UCSD-AML1 (cell line): ENCODE data around the gene PCGF2.
"Not testable (repeated sequence)": the region's sequence is repeated elsewhere in the genome, so short reads cannot be mapped to it uniquely, and the experiment has no call there.

Source experiments
- DNase-seq: peaks from one replicate; lab custom pipeline; 2025; ENCODE audit not compliant: unreplicated experiment; lab: John Stamatoyannopoulos, UW

PCGF2 gene

DNA sequence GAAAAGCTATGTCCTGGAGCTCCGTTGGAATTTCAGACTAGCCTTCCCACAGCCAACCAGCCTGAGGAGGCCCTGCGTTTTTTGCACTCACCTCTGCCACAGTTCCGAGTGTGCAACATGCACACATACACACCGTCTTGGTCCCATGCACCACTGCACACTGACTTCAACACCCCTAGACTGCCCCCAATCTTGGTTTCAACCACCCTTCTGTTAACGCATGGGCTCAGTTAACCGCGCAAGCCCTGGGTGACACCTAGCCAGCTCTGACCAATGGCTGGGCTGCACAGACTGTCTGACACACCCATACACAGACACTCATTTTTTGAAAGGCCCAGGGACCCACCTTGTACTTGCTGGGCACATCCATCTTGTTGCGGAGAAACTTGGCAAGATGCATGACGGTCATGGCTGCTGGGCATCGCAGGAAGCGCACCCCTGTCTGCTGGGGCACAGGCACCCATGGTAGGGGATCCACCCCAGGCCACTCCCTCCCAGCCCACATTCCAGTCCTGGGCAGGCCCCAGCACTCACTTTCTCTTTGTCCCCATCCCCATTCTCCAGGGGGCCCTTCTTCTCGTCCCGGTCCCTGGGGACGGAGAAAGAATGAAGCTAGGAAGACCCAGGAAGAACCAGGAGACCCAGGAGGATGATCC is 10.0 kb downstream of the PCGF2 start:
- no peak for DNase-seq

DNA sequence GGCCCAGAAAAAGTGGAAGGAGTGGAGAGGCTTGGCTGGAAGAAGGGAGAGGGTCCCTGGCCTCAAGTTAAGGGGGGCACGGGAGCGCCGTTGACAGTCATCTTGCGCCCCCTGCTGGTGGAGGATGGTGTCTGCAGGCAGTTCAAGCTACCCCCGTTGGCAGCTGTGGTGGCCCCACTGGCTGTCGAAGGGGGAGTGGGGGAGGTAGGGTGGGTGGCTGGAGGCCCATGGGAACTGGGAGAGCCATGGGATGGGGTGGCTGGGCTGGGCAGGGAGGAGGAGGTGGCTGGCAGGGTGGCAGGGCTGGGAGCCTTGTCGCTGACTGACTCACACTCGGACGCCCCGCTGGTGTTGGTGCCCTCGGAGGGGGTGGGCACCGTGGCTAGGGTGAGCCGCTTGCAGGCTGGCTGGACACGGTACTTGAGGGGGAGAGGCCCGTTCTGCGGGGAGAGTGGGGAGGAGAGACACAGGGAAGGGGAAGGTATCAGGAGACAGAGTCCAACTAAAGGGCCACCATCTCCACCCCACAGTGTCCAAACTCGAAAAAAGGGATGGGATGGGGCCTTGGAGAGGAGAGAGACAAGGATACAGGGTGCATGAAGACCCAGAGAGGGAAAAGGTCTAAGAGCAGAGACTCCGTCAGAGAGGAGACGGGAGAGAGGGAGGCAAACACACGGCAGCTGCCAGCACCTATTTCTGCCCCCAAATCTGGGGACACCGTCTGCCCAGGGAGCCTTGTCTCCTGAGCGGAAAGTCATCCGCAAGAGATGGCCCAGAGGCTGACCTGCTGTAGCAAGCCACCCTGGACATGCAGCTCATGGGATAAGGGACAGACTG is 12.8 kb downstream of the PCGF2 start:
- DNase-seq: peak; percentile 46

DNA sequence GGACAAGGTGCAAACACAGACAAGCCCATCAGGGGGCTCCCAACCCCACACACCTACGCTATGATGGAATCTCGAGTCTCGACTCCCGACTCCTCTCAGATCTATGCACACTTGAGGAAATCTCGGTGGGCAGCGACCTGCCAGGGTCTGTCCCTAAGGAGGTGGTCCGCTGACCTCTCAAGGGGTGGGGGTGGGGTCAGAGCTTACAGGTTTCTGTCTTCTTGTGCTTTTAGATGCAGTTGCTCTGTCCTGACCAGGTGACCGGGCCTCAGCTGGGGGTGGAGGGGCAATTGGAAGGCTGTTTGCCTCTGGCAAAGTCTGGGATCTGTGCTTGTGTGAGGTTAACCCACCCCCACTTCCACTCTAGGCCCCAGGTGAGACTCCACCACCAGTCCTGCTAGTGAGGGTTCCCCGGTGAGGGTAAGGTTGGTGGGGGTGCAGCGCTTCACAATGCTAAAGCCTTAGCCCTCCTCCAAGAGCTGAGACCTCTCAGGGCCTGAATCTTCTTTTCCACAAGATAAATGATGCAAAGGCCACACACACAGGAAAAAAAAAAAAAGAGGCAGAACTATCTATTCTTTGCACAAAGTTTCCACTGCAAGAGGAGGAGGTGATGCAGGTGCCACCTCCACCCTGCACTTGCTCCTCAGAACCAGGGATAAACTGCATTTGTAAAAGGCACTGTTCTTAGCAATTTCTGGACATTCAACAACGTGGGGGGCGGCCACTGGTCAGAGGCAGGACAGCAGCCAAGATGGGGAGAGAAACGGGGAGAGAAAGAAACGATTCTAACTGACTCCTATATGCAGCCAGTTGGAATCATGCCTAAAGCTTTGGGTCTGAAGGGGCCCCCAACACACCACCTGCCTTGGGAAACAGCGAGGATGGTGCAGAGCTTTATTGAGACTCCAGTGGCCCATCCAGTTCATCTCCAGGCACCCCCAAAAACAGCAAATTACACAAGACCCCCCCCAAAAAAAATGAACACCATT is 13.9 kb downstream of the PCGF2 start:
- no peak for DNase-seq

DNA sequence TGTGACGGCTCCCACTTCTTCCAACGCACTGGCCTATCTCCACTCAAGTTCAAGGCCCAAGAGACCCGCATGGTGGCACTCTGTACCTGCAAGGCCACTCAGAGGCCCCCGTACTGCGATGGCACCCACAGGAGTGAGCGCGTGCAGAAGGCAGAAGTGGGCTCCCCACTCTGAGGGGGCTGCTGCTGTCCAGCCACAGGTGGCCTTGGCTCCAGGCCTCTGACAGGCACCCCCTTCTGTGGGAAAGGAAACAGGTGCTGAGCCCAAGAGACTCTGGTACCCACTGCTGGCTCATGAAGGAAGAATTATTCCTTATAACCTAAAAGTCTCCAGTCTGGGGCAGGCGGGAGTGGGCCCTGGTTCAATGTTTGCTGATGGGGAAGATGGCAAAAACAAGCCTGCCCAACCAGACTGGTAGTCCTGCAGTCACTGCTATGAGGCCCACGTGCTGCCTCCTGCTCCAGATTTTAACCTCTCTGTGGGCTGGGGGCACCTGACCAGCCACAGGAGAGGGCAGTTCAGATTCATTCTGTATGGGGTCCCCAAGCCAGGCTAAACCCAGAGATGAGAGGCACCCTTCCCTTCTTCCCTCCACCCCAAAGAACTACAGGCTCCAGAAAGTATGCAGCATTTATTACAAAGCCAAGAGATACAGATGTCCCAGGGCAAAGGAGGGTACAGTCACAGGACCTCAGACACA is 14.7 kb downstream of the PCGF2 start:
- no peak for DNase-seq

DNA sequence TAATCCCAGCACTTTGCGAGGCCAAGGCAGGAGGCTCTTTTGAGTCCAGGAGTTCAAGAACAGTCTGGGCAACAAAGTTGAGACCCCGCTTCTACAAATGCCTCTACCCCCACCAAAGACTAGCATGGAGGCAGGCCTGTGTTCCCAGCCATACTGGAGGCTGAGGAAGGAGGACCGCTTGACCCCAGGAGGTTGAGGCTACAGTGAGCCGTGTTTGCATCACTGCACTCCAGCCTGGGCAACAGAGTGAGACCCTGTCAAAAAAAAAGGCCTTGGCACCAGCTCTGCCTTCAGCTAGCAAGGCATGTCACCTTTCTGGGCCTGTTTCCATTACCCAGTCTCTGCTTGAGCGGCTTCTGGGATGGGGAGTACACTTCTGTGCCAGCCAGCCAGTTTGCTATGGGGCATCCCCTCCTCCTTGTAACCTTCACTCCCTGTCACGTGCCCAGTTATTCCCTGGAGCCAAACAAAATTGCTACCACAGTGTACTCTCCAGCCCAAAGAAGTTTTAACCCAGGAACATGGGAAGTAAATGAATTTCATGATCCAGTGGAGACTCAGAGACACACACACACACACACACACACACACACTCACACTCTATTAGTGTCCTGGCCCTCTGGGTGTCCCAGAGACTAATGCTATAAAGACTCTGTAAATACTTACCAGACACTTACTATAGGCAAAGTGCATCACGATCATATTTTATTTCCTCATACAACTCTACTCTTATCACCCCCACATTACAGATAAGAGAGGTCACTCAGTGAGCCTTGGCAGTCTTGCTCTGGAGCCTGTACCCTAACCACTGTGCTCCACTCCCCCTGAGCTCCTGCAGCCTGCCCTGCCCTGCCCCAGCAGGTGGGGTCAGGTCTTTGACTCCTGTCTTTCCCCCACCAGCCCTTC is 15.5 kb downstream of the PCGF2 start:
- no peak for DNase-seq

DNA sequence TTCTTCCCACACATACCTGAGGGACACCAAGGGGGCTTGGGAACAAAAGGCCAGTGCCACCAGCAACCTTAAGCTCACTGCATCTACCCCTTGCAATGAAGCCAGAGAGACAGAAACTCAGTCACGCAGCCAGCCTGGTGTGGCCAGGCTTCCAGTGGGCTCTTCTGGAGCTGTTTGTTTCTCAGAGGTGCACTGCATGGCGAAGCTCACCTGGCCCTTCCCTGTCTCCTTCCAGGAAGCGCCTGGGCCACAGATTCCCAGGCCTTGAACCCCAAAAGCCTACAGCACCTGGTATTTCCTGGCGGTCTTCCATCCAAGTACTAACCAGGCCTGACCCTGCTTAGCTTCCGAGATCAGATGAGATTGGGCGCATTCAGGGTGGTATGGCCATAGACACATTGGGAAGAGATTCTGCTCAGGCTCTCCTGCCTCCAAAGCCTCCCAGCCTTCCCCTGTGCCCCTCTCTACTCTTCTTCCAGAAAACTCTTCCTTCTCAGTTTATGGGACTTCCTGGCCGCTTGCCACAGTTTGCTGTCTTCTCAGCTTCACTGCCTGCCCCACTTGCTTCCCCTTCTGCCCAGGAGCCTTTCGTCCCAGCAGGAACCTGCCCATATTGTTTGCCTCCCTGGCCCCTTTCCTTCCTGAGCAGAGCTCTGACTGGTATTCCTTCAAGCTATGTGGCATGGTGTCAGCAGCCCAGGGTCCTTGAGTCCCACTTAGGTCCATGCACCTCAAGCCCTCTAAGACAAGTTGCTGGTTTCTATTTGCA is 16.4 kb downstream of the PCGF2 start:
- peak; percentile 50 for DNase-seq

DNA sequence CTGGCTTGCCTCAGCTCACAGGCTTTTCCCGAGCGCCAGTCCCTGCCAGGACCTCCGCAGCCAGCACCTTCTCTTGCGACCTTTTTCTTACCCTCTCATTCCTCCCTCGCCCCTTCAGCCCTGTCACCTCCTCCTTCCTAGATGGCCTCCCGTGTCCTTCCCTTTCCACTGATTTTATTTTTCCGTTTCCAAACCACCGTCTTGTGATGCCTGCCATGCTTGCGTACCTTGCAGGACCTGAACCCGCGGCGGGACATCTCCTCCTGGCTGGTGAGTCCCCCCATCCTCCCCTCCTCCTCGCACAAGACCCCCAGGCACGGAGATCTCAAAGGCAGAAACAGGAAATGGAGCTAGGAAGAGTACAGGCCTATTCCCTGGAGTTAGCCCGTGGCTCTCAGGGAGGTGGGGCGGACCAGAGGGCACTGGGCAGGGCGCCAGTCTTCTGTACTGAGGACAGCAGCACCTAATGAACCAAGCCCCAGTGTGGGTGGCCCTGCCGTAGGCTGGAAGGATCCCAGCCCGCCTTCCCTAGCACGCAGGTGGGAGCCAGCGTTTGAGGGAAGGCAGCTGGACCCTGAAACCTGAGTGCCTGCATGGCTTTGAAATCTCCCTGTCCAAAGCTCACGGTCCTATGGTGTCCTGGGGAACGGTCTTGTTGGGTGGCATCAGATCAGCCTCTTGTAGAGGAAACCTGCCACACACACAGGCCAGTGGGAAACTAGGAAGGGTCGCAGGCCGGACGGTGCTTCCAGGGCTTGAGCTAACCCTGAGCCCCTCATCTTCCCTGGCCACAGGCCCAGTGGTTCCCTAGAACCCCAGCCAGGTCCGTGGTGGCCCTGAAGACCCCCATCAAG is 17.4 kb downstream of the PCGF2 start:
- peak; percentile 52 for DNase-seq

DNA sequence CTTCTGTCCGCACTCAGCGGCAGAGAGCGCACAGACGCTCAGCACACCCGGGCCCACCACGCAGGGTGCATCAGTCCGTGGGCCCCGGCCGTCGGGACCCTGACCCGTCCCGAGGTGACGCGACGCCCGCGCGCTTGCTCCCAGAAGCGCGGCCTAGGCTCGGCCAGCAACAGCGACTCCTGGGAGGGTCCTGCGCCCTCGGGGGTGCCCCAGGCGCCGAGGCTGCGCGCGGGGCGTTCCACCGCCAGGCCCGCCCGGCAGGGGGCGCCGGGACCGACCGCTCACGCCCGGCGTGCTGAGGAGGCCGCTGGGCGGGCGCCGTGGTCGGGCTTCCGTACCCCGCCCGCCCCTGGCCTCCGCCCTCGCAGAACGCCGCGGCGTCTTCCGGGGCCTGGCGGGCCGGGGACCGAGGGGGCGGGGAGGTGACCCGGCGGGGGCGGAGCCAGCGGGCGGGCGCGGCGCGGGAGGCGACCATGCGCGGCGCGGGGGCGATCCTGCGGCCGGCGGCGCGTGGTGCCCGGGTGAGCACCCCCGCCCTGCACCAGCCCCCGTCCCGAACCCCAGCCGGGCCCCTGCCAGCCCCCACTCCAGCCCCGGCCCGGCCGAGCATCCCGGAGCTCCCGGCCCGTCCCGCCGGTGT is 18.1 kb downstream of the PCGF2 start, which contains the start of gene CISD3:
Gene CISD3, plus strand, starts transcription at position 456 of the 640 bp plus-strand sequence. Its CDS starts 18 bp downstream, at position 474.
- DNase-seq: peak; percentile 90

DNA sequence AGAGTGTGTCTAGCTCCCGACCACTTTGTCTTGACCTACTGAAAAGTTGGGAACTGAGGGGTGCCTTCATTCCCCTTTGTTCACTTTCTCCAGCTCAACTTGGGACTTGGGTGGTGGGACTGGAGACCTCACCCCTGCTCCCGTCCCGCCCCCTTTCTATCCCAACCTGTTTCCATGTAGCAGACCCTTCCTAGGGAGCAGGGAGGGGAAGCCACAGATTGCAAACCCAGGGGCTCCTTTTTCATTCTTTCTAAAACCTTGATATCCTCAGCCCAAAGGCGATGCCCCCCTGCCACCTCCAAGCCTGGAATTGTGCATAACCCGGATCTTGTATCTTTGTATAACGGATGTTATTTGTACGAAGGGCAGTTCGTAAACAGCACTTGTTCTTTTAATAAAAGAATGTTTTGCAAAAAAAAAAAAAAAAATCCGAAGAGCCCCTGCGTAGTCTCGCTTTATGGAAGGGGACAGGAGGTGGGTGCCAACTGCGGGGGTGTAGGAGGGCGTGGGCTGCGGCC is 18.7 kb downstream of the PCGF2 start:
- no peak for DNase-seq

DNA sequence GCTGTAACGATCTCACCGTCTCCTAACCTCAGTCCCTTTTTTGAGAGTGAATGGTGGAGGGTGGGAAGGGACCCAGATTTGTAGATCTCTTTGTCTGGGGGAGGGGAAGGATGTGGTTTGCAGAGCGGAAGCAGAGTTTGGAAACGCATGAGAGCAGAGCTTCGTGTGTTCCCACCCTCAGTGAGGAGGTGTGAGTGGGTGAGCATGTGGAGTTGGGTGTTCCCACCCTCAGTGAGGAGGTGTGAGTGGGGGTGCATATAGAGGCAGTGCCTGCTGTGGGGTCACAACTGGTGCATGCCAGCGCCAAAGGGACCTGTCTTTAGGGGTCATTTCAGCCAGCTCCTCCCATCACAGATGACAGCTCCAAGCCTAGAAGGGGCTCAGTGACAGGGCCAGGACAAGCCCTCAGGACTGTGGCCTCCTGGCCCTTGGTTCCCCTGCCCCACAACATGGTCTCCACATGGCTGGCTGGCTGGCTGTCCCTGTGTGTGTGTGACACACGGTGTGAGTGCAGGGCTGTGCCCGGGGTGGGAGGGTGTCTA is 19.8 kb downstream of the PCGF2 start:
- peak; percentile 67 for DNase-seq

DNA sequence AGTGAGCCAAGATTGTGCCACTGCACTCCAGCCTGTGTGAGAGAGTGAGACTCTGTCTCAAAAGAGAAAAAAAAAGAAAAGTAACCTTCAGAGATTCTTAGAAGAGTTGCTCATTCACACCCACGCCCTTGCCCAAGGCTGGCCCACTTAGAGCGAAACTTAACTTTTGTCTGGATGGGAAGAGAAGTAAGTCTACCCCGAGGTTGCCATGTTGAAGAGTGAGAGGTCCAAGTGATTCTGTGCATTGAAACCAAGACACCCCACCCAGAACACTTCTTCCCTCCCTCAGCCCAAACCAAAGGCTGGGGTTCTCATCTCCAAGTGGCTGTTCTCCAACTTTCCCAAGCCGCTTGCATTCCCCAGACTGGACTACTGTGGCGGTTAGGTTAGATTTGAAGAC is 20.4 kb downstream of the PCGF2 start:
- no peak for DNase-seq

DNA sequence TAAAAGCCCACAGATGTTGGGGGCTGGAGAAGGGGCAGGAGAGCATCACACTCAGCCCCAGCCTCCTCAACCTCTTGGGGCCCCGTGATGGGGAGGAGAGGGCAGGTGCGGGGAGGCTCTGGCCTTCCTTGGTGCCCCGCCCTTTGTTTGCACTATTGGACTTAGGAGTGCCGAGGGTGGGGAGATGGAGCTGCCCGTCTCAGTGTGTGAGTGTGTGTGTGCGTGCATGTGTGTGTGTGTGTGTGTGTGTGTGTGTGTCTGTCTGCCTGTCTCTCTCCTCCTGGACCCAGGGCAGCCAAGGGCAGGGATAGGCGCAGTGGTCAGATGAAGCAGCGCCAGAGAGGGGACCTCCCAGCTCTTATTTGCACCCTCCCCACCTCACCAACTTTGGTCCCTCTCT is 22.0 kb downstream of the PCGF2 start:
- not testable (repeated sequence) for DNase-seq

DNA sequence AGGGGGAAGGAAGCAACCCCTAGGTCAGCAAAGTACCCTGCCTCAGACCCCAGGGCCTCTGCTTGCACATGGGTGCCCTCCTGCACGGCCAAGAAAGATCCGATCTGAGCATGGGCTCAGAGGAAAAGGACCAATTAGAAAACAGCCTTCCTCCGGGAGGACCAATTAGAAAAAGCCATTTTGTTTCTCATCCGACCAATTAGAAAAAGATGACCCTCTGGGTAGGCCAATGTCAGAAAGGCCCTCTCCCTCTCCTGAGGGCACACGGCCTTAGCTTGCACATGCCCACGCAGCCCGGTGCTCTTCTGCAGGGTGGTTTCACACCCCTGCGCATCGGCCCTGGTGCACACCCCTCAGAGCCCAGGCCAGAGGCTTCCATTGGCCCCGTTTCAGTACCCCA is 23.1 kb downstream of the PCGF2 start:
- no peak for DNase-seq

DNA sequence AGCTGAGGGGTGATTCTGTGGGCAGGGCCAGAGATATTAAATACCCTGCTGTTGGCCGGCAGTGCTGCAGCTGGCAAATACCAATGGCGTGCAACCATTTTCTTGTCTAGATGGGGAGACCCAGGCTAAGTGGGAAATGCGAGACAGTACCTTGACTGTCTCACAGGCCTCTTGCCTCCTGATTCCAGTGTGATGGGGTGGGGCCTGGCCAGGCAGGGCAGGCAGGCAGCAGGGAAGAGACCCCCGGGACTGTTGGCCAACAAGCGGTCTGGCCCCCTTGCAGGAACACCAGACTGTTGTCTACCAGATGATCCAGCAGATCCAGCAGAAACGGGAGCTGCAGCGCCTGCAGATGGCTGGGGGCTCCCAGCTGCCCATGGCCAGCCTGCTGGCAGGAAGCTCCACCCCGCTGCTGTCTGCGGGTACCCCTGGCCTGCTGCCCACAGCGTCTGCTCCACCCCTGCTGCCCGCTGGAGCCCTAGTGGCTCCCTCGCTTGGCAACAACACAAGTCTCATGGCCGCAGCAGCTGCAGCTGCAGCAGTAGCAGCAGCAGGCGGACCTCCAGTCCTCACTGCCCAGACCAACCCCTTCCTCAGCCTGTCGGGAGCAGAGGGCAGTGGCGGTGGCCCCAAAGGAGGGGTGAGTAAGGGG is 23.7 kb downstream of the PCGF2 start:
- no peak for DNase-seq

DNA sequence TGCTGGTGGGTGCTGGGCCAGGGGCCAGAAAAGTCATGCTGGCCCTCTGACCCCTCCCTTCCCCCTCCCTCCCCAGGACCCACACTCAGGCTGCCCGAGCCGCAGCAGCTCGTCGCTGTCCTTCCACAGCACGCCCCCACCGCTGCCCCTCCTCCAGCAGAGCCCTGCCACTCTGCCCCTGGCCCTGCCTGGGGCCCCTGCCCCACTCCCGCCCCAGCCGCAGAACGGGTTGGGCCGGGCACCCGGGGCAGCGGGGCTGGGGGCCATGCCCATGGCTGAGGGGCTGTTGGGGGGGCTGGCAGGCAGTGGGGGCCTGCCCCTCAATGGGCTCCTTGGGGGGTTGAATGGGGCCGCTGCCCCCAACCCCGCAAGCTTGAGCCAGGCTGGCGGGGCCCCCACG is 26.3 kb downstream of the PCGF2 start:
- no peak for DNase-seq

DNA sequence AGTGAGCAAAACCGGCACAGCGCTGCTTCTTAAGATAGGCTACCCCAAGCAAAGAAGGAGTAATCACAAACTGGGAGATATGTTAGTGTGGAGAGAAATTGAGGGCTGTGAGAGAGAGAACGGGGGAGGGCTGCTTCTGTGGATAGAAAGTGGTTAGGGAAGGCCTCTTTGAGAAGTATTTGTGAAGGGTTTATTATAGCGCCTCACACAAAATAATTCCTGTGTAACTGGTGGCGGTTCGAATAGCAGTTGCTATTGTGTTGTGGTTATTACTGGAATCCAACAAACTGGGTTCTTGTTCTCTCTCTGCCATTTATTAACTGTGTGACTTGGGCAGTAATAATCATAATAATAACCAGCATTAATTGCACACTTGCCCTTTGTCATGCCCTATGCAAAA is 27.2 kb downstream of the PCGF2 start:
- DNase-seq: no peak
